Inflammatory macrophage (primary cell): ENCODE data around the gene CFI.
"Not testable (repeated sequence)": the region's sequence is repeated elsewhere in the genome, so short reads cannot be mapped to it uniquely, and the experiment has no call there.

ENCODE experiments used
- DNase-seq, 2 donors: peaks; one replicate each; pipeline ENCODE4 v3.0.0-alpha.2; 2020 to 2022

The CFI gene

GRCh38 chr4:109795059-109795458 is 6.7 kb downstream of the CFI start:
- DNase-seq: no peak

- no peak for DNase-seq
Measured at GRCh38 chr4:109787807-109788206, 14.0 kb downstream of the CFI start.

- DNase-seq: no peak
Measured at GRCh38 chr4:109786846-109787245, 15.0 kb downstream of the CFI start.

- not testable (repeated sequence) for DNase-seq
Measured at GRCh38 chr4:109782092-109782491, 19.7 kb downstream of the CFI start.

GRCh38 chr4:109764789-109765402 is 36.9 kb downstream of the CFI start:
- no peak for DNase-seq

GRCh38 chr4:109764376-109764775 is 37.4 kb downstream of the CFI start:
- no peak for DNase-seq

GRCh38 chr4:109760682-109761081 is 41.1 kb downstream of the CFI start:
- no peak for DNase-seq

GRCh38 chr4:109755656-109756055 is 46.1 kb downstream of the CFI start:
- DNase-seq: peak; percentile 0 to 14

- DNase-seq: no peak
Measured at GRCh38 chr4:109754093-109754857, 47.5 kb downstream of the CFI start.

- DNase-seq: no peak
Measured at GRCh38 chr4:109752525-109752924, 49.3 kb downstream of the CFI start.

GRCh38 chr4:109751852-109752251 is 49.9 kb downstream of the CFI start:
- no peak for DNase-seq

GRCh38 chr4:109750652-109751244 is 51.1 kb downstream of the CFI start:
- no peak for DNase-seq

GRCh38 chr4:109749388-109750082 is 52.3 kb downstream of the CFI start:
- DNase-seq: no peak

GRCh38 chr4:109748114-109748513 is 53.7 kb downstream of the CFI start:
- no peak for DNase-seq

- no peak for DNase-seq
Measured at GRCh38 chr4:109746728-109747127, 55.1 kb downstream of the CFI start.

GRCh38 chr4:109745830-109746229 is 56.0 kb downstream of the CFI start:
- DNase-seq: no peak

GRCh38 chr4:109739547-109739946 is 62.3 kb downstream of the CFI start:
- no peak for DNase-seq

- no peak for DNase-seq
Measured at GRCh38 chr4:109738104-109738872, 63.5 kb downstream of the CFI start.

- no peak for DNase-seq
Measured at GRCh38 chr4:109735566-109736365, 66.0 kb downstream of the CFI start.

GRCh38 chr4:109733728-109734127 is 68.1 kb downstream of the CFI start:
- DNase-seq: no peak
